Tibial nerve (tissue), 4 donors: ENCODE results near the gene BCAR3.

ENCODE experiments used
- CTCF ChIP-seq, 5 experiments: fragments of 200-600 bp in 3 of 5; fragments of 450-650 bp in 2 of 5; sonication (generic) in 3 of 5; IDR thresholded peaks; one replicate each; pipeline ENCODE4 v1.5.1; 2016 to 2019; ENCODE audit warnings: antibody characterized with exemption in 5 of 5, mild to moderate bottlenecking in 3 of 5, moderate library complexity in 2 of 5
- EP300 ChIP-seq, 2 donors: sonication (generic); formaldehyde crosslinking; IDR thresholded peaks; one replicate each; pipeline ENCODE4 v1.6.1; 2017; ENCODE audit warnings: antibody characterized with exemption in 2 of 2, mild to moderate bottlenecking in 1 of 2

GRCh38 chr1:93623436-93623835 lies 58.2 kb downstream of the BCAR3 start:
- no peak for TF ChIP-seq CTCF (IDR thresholded peaks at IDR 0.05)
- TF ChIP-seq EP300 (IDR thresholded peaks at IDR 0.05): no peak
